Lung (tissue), 12 donors: Measurements from ENCODE around the gene SMARCD3. TPM values are rescaled to one million over a fixed set of nuclear protein-coding genes. Genes with fewer than 3 reads are reported as not detected.

Experiments
- ATAC-seq: fragments of 200-7000 bp; cut with Tn5 transposase; one replicate; pipeline ENCODE4 v1.9.1; 2020; ENCODE audit warnings: moderate number of reproducible peaks; ENCODE audit not compliant: insufficient read depth, low FRiP score
- DNase-seq, 3 donors: peaks; one replicate each; pipeline ENCODE4 v3.0.0-alpha.2; 2013 to 2017
- H3K27ac ChIP-seq, 2 donors: one replicate each; pipeline ENCODE4 v1.5.1; 2013; ENCODE audit warnings: mild to moderate bottlenecking in 2 of 2, moderate library complexity in 2 of 2, control low read depth in 1 of 2, inconsistent platforms in 1 of 2, low read depth in 1 of 2, low read length in 1 of 2
- H3K27me3 ChIP-seq, 3 donors: one replicate each; pipeline ENCODE4 v1.5.1; 2013; ENCODE audit warnings: low read length in 2 of 3; ENCODE audit not compliant: control insufficient read depth in 3 of 3, insufficient read depth in 3 of 3
- H3K36me3 ChIP-seq, 4 donors: one replicate each; pipeline ENCODE4 v1.5.1; 2013; ENCODE audit warnings: low read length in 4 of 4, mild to moderate bottlenecking in 1 of 4, moderate library complexity in 1 of 4; ENCODE audit not compliant: control insufficient read depth in 4 of 4, insufficient read depth in 4 of 4
- H3K4me1 ChIP-seq, 5 donors: one replicate each; pipeline ENCODE4 v1.5.1; 2013; ENCODE audit warnings: low read length in 5 of 5, mild to moderate bottlenecking in 2 of 5, moderate library complexity in 1 of 5; ENCODE audit not compliant: control insufficient read depth in 5 of 5, insufficient read depth in 5 of 5
- H3K4me3 ChIP-seq: one replicate; pipeline ENCODE4 v1.5.1; 2013; ENCODE audit warnings: mild to moderate bottlenecking, control low read depth, moderate library complexity
- H3K9ac ChIP-seq, 2 donors: one replicate each; pipeline ENCODE4 v1.5.1; 2013; ENCODE audit warnings: low read length in 2 of 2, control low read depth in 1 of 2; ENCODE audit not compliant: insufficient read depth in 1 of 2
- H3K9me3 ChIP-seq, 4 donors: one replicate each; pipeline ENCODE4 v1.5.1; 2013; ENCODE audit warnings: low read length in 3 of 4, mild to moderate bottlenecking in 1 of 4, moderate library complexity in 1 of 4; ENCODE audit not compliant: control insufficient read depth in 4 of 4, insufficient read depth in 3 of 4
- WGBS, 2 donors: extraction: QIAGEN DNeasy Blood & Tissue Kit; methylation state at CpG; one replicate each; pipeline ENCODE4 v1.1.7; 2013; 5-methylcytosine and 5-hydroxymethylcytosine counted together
- polyA plus RNA-seq, 2 donors: library from polyadenylated mRNA; stranded (reverse); fragments of 200-250 nt; gene quantifications; one replicate each; pipeline ENCODE4 v1.2.1, GENCODE V29; 2013
- total RNA-seq, 2 donors: library from RNA; depleted of rRNA in 1 of 2; stranded (reverse); fragments of >200 nt in 1 of 2; gene quantifications; one replicate each; pipeline ENCODE4 v1.2.1, GENCODE V29; 2014 to 2021
- TF ChIP-seq, protein P1 (sequence below): IDR thresholded peaks from 2 replicates; pipeline ENCODE4 v1.5.1; 2012; ENCODE audit warnings: mild to moderate bottlenecking; ENCODE audit errors: control extremely low read depth, extremely low read depth
- donor health status: control.
- donor health status: control.
- donor health status: Bipolar disorder and iron deficiency.
- donor health status: healthy.
- donor health status: DM: yes; HTN: yes; CAD: no.

Gene SMARCD3
- total and polyA plus RNA-seq, 4 donors, result 37.5 to 70.9 (median 51.4) TPM

DNA sequence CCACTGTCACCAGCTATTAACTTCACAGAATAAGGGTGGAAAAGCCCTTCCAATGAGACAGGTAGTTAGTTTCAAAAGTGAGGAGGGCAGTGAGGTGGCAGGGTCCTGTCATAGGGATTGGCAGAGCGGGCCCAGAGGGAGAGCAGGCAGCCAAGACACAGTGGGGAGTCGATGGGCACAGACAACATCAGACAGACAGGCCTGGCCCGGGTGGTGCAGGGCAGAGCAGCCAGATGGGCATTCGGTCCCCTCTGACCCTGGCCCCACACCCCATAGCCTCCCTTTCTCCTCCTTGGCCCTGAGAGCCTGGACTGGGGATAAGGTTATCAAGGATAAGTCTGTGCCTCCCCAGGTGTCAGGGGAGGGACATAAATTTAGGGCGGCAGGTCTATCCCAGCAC, 31.4 kb upstream of the SMARCD3 start:
- no peaks in the 10 kb centered on the region for H3K9me3 ChIP-seq
- peaks cover 0 to 14% (median 5%) of the 10 kb centered on the region in 5 donors for H3K4me1 ChIP-seq
- H3K4me3 ChIP-seq, result no peak overlapping the region
- H3K27me3 ChIP-seq, result peaks cover 0 to 2% (median 0%) of the 10 kb centered on the region in 3 donors
- ATAC-seq (no peak), DNase-seq (no peak)
- no peaks in the 10 kb centered on the region for H3K36me3 ChIP-seq
- TF ChIP-seq, protein P1, sequence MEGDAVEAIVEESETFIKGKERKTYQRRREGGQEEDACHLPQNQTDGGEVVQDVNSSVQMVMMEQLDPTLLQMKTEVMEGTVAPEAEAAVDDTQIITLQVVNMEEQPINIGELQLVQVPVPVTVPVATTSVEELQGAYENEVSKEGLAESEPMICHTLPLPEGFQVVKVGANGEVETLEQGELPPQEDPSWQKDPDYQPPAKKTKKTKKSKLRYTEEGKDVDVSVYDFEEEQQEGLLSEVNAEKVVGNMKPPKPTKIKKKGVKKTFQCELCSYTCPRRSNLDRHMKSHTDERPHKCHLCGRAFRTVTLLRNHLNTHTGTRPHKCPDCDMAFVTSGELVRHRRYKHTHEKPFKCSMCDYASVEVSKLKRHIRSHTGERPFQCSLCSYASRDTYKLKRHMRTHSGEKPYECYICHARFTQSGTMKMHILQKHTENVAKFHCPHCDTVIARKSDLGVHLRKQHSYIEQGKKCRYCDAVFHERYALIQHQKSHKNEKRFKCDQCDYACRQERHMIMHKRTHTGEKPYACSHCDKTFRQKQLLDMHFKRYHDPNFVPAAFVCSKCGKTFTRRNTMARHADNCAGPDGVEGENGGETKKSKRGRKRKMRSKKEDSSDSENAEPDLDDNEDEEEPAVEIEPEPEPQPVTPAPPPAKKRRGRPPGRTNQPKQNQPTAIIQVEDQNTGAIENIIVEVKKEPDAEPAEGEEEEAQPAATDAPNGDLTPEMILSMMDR, result no peak
- 89 to 90% methylated on average over 5 of the region's 5 CpGs for WGBS, 2 donors
- H3K9ac ChIP-seq, result no peak overlapping the region
- no peak overlapping the region for H3K27ac ChIP-seq

DNA sequence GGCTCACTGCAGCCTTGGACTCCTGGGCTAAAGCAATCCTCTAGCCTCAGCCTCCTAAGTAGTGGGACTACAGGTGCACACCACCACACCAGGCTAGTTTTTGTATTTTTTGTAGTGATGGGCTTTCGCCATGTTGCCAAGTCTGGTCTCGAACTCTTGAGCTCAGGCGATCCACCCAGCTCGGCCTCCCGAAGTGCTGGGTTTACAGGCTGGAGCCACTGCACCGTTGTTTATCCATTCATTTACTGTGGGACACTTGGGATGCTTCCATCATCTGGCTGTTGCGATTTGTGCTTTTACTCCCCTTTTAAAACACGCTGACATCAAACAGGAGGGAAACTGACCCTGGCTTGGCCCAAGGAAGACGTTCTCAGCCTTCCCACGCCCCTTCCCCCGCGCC, 30.5 kb upstream of the SMARCD3 start:
- Histone ChIP-seq H3K9me3 (no peaks in the 10 kb centered on the region), H3K4me3 (no peak overlapping the region), H3K27me3 (peaks cover 0 to 2% (median 0%) of the 10 kb centered on the region in 3 donors), H3K9ac (no peak overlapping the region), H3K4me1 (peaks cover 0 to 14% (median 5%) of the 10 kb centered on the region in 5 donors), H3K27ac (no peak overlapping the region), H3K36me3 (no peaks in the 10 kb centered on the region)
- DNase-seq (no peak), ATAC-seq (no peak)
- WGBS, 2 donors, result 89 to 93% methylated on average over 12 of the region's 12 CpGs
- TF ChIP-seq, protein P1, result no peak

DNA sequence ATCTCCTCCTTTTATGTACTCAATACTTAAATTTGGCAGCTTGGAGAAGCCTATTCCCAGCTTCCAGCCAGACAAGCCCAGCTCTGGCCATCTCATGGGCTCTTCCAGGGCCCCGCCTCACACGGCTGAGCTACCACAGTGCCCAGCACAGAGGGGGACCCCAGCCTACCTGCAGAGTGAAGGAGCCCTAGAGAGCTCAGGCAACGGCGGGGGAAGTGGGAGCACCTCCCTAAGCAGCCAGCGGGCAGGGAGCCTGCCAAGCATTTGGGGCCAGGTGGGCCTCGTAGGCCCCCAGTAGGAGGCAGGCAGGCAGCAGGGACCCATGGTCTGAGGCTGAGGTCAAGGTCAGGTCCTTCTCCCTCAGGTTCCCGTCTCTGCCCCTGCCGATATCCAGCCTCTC, 29.1 kb upstream of the SMARCD3 start:
- H3K9ac ChIP-seq, result no peak overlapping the region
- H3K36me3 ChIP-seq, result no peaks in the 10 kb centered on the region
- H3K27ac ChIP-seq, result no peak overlapping the region
- ATAC-seq (no peak), DNase-seq (no peak)
- H3K4me3 ChIP-seq, result no peak overlapping the region
- H3K27me3 ChIP-seq, result no peaks in the 10 kb centered on the region
- WGBS, 2 donors, result 76 to 78% methylated on average over 8 of the region's 8 CpGs
- H3K4me1 ChIP-seq, result peaks cover 0 to 14% (median 5%) of the 10 kb centered on the region in 5 donors
- no peaks in the 10 kb centered on the region for H3K9me3 ChIP-seq
- TF ChIP-seq, protein P1, result no peak
